HG02798 (cell line): ENCODE measurements around the gene FAM193A.
"Not testable (repeated sequence)": the region's sequence is repeated elsewhere in the genome, so short reads cannot be mapped to it uniquely, and the experiment has no call there.

Source experiments
- ATAC-seq: cut with Tn5 transposase; IDR thresholded peaks from one replicate; pipeline ENCODE4 v1.9.1; 2021; ENCODE audit warnings: mild to moderate bottlenecking; ENCODE audit not compliant: unreplicated experiment, poor library complexity

Gene FAM193A

GRCh38 chr4:2761035-2761923, 224.8 kb downstream of the FAM193A start:
- ATAC-seq = no peak

- no peak for ATAC-seq
Observed at GRCh38 chr4:2762048-2762447, 225.6 kb downstream of the FAM193A start.

- not testable (repeated sequence) for ATAC-seq
Observed at GRCh38 chr4:2762486-2763370, 226.3 kb downstream of the FAM193A start.

- no peak for ATAC-seq
Observed at GRCh38 chr4:2763511-2763967, 227.1 kb downstream of the FAM193A start.

- ATAC-seq = no peak
Observed at GRCh38 chr4:2765832-2766526, 229.5 kb downstream of the FAM193A start.

GRCh38 chr4:2767046-2767704, 230.7 kb downstream of the FAM193A start:
- no peak for ATAC-seq

- ATAC-seq = no peak
Observed at GRCh38 chr4:2767705-2768074, 231.2 kb downstream of the FAM193A start.

GRCh38 chr4:2768124-2768523, 231.7 kb downstream of the FAM193A start:
- no peak for ATAC-seq

GRCh38 chr4:2768921-2769336, 232.5 kb downstream of the FAM193A start:
- no peak for ATAC-seq

GRCh38 chr4:2771264-2771663, 234.8 kb downstream of the FAM193A start:
- no peak for ATAC-seq

GRCh38 chr4:2780643-2781042, 244.2 kb downstream of the FAM193A start:
- not testable (repeated sequence) for ATAC-seq

GRCh38 chr4:2781911-2782310, 245.5 kb downstream of the FAM193A start:
- ATAC-seq = no peak
